Peyer's patch (tissue), 4 donors: ENCODE results near the gene CMTM6.

Experiments used
- CTCF ChIP-seq, 6 experiments: fragments of 450-650 bp in 4 of 6; fragments of 200-600 bp in 2 of 6; sonication (generic) in 1 of 6; IDR thresholded peaks; one replicate each; pipeline ENCODE4 v1.5.1; 2017 to 2019; ENCODE audit warnings: antibody characterized with exemption in 6 of 6, mild to moderate bottlenecking in 3 of 6, moderate library complexity in 1 of 6
- POLR2A ChIP-seq, 2 donors: fragments of 450-650 bp; IDR thresholded peaks; one replicate each; pipeline ENCODE4 v1.5.1; 2017; ENCODE audit warnings: antibody characterized with exemption in 2 of 2, mild to moderate bottlenecking in 2 of 2, moderate library complexity in 2 of 2

GRCh38 chr3:32482693-32483092 lies 20.0 kb downstream of the CMTM6 start:
- no peak for TF ChIP-seq CTCF (IDR thresholded peaks at IDR 0.05)
- TF ChIP-seq POLR2A (IDR thresholded peaks at IDR 0.05), result no peak
